WERI-Rb-1 (cell line): ENCODE results near the gene KCNA1.

ENCODE experiments used
- DNase-seq: peaks from one replicate; pipeline ENCODE4 v3.0.0-alpha.2; 2020
- H3K27ac ChIP-seq: fragments of 250-450 bp; sonication (Bioruptor Pico); 2 replicates; pipeline ENCODE4 v1.5.1; 2020; ENCODE audit warnings: mild to moderate bottlenecking, moderate library complexity
- H3K27me3 ChIP-seq: fragments of 250-450 bp; sonication (Bioruptor Pico); 2 replicates; pipeline ENCODE4 v1.5.1; 2021; ENCODE audit warnings: mild to moderate bottlenecking, low read depth, moderate library complexity; ENCODE audit not compliant: insufficient read depth, severe bottlenecking
- H3K36me3 ChIP-seq: fragments of 250-450 bp; sonication (Bioruptor Pico); 2 replicates; pipeline ENCODE4 v1.5.1; 2020; ENCODE audit warnings: mild to moderate bottlenecking, moderate library complexity
- H3K4me3 ChIP-seq: 2 replicates; pipeline ENCODE4 v1.5.1; 2011; ENCODE audit warnings: low read depth, mild to moderate bottlenecking, control low read depth, low read length
- H3K9me3 ChIP-seq: fragments of 250-450 bp; sonication (Bioruptor Pico); 2 replicates; pipeline ENCODE4 v1.5.1; 2021; ENCODE audit warnings: mild to moderate bottlenecking, moderate library complexity; ENCODE audit not compliant: severe bottlenecking
- CTCF ChIP-seq: IDR thresholded peaks from 2 replicates; pipeline ENCODE4 v1.5.1; 2011; ENCODE audit warnings: low read depth, mild to moderate bottlenecking, control low read depth, inconsistent platforms, low read length

Gene KCNA1

GRCh38 chr12:4962539-4963486 is 53.1 kb downstream of the KCNA1 start:
- Histone ChIP-seq H3K27ac (no peak overlapping the region), H3K9me3 (no peaks in the 10 kb centered on the region), H3K27me3 (no peaks in the 10 kb centered on the region), H3K36me3 (no peaks in the 10 kb centered on the region), H3K4me3 (no peak overlapping the region; the same call in 1 of the 2 replicates)
- peak; percentile 72 for DNase-seq
- TF ChIP-seq CTCF, result no peak
